ENCODE measurements around the gene PCSK2.

The PCSK2 gene

GRCh38 chr20:17490501-17490900, 263.7 kb downstream of the PCSK2 start:
- DNase-seq, result no peak

GRCh38 chr20:17491041-17491440, 264.2 kb downstream of the PCSK2 start:
- no peak for DNase-seq

GRCh38 chr20:17491488-17491887, 264.6 kb downstream of the PCSK2 start:
- no peak for DNase-seq

- DNase-seq, result no peak
Observed at GRCh38 chr20:17493173-17493572, 266.3 kb downstream of the PCSK2 start.

- no peak for DNase-seq
Observed at GRCh38 chr20:17494201-17494600, 267.4 kb downstream of the PCSK2 start.

GRCh38 chr20:17495826-17496225, 269.0 kb downstream of the PCSK2 start:
- DNase-seq, result no peak

- DNase-seq, result no peak
Observed at GRCh38 chr20:17497821-17498580, 271.2 kb downstream of the PCSK2 start.

- DNase-seq, result no peak
Observed at GRCh38 chr20:17498641-17499040, 271.8 kb downstream of the PCSK2 start.

GRCh38 chr20:17499041-17499440, 272.2 kb downstream of the PCSK2 start:
- DNase-seq, result no peak

- DNase-seq, result no peak
Observed at GRCh38 chr20:17500271-17500670, 273.4 kb downstream of the PCSK2 start.

- no peak for DNase-seq
Observed at GRCh38 chr20:17500826-17501225, 274.0 kb downstream of the PCSK2 start.

GRCh38 chr20:17501701-17502100, 274.9 kb downstream of the PCSK2 start:
- DNase-seq, result no peak

GRCh38 chr20:17502105-17502504, 275.3 kb downstream of the PCSK2 start:
- DNase-seq, result no peak

GRCh38 chr20:17503301-17504065, 276.6 kb downstream of the PCSK2 start:
- no peak for DNase-seq

GRCh38 chr20:17504066-17504897, 277.4 kb downstream of the PCSK2 start:
- no peak for DNase-seq

- peak; percentile 71 for DNase-seq
Observed at GRCh38 chr20:17504898-17505635, 278.2 kb downstream of the PCSK2 start.

GRCh38 chr20:17505636-17506517, 279.0 kb downstream of the PCSK2 start:
- DNase-seq, result peak; percentile 39

GRCh38 chr20:17507032-17507431, 280.2 kb downstream of the PCSK2 start:
- DNase-seq, result no peak

- no peak for DNase-seq
Observed at GRCh38 chr20:17507531-17507930, 280.7 kb downstream of the PCSK2 start.

- DNase-seq, result no peak
Observed at GRCh38 chr20:17508756-17509155, 281.9 kb downstream of the PCSK2 start.

GRCh38 chr20:17510548-17510947, 283.7 kb downstream of the PCSK2 start:
- DNase-seq, result no peak

- DNase-seq, result no peak
Observed at GRCh38 chr20:17511401-17511800, 284.6 kb downstream of the PCSK2 start.

Data from CD4-positive, alpha-beta T cell treated with Interleukin-17A for 1 hour (primary cell).